Measurements from ENCODE around the gene TYMP.

The TYMP gene

DNA sequence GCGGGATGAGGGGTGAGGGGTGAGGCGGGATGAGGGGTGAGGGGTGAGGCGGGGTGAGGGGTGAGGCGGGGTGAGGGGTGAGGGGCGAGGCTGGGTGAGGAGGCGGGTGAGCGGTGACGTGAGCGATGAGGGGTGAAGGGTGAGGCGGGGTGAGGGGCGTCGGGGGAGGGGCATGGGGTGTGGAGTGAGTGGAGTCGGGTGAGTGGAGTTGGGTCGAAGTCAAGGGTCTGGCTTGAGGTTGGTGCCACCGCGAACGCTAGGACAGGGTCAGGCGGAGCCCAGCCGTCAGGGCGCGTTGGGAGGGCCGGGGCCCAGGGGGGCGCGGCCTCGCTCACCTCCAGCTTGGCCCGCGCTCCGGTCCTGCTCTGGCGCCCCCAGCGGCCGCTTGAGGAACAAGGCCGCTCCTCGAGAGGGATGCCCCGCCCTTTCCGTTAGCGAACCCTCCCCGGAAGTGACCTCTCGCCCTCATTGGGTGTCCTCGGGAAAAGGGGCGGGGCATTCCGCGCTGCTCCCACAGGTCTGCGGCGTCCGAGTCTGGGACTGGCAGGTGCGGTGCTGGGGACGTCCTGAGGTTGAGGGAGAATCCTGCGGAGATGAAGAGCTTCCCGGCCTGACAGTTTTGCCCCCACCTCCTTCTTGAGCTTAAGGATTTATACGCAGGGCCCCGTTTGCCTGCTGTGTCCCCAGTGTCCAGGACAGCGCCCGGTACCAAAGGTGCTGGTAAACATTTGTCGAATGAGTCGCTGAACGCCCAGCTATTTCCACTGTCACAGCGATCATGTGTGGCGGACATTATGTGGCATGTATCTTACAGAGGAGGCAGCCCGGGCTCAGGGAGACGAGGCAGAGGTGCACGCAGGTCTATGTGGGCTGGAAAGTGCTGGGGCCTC, 33.0 kb upstream of the TYMP start, which contains the start of gene SYCE3:
SYCE3 (minus strand) TSS at position 397 of the 890 bp plus-strand sequence. CDS start 6,514 bp downstream, outside the sequence.
- peak; percentile 81 for DNase-seq

DNA sequence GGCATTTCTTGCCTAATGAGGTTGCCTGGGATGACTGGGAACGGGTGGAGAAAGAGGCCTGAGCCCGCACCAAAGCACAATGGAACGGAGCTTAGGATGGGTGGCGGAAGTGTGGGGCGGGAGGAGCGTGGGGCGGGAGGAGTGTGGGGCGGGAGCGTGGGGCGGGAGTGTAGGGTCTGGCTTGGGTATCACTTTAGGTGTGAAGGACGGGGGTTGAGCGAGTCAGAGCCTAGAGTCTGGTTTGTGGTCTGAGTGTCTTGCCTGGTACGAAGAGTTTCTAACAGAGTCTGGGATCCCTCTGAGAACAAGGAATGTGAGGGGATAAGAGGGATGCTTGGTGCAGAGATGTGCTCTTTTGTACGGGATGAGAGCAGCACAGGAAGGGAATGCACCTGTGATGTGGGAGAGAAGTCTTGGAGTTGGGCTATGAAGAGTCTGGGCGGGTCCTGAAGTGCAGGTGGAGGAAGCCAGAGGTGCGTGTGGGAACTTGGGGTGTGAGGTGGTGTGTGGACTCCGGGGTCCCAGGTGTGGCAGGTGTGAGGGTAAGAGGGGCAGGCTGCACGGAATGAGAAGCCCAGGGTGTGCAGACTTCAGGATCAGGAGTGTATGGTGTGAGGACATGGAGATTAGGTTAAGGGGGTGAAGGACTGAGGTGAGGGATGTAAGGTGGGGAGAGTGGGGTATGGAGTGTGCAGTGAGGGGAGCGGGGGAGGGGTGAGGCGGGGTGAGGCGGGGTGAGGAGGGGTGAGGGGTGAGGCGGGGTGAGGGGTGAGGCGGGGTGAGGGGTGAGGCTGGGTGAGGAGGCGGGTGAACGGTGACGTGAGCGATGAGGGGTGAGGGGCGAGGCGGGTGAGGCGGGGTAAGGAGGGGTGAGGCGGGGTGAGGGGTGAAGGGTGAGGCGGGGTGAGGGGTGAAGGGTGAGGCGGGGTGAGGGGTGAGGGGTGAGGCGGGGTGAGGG, 31.9 kb upstream of the TYMP start:
- DNase-seq: no peak

DNA sequence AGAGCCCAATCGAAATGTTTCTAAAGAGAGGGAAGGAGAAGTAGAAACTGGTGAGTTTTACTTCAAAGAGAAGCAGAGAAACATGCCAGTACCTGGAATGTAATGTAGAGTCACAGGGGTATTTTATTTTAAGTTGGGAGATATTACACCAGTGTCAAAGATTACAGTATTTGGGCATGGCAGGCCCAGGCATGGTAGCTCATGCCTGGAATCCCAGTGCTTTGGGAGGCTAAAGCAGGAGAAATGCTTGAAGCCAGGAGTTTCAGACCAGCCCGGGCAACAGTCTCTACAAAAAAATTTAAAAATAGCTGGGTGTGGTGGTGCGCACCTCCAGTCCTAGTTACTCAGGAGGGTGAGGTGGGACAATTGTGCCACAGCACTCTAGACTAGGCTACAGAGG, 30.2 kb upstream of the TYMP start:
- DNase-seq: no peak

DNA sequence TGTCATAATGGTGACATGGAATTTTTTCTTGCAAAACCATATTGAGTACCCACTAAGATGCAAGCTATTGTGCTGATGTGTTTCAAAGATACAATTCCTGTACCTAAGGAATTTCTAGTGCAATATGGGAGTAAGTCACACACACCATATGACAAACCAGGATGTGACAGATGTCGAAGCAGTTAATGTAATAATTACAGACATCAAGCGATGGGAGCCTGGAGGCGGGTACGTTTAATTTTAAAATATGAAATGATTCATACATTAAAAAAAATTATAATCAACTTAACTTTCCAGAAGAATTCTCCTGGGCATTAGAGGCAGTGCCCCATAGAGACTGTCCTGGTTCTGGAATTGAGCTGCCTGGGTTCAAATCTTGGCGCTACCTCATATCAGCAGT, 26.9 kb upstream of the TYMP start:
- no peak for DNase-seq

DNA sequence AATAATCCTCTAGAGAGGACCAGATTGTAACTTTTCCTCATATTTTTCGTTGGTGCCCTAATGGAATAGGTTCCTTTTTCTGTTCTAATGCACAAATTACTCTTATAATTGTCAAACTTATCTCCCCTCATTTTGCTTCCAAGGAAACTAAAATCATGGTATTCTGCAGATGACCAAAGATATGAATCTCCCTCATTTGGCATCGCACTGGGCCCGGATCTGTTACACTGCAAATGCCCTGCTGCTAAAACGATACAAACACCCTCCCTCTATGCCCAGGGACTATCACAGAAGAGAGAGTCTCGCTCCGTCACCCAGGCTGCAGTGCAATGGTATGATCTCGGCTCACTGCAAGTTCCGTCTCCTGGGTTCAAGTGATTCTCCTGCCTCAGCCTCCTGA, 23.5 kb upstream of the TYMP start:
- DNase-seq: no peak

DNA sequence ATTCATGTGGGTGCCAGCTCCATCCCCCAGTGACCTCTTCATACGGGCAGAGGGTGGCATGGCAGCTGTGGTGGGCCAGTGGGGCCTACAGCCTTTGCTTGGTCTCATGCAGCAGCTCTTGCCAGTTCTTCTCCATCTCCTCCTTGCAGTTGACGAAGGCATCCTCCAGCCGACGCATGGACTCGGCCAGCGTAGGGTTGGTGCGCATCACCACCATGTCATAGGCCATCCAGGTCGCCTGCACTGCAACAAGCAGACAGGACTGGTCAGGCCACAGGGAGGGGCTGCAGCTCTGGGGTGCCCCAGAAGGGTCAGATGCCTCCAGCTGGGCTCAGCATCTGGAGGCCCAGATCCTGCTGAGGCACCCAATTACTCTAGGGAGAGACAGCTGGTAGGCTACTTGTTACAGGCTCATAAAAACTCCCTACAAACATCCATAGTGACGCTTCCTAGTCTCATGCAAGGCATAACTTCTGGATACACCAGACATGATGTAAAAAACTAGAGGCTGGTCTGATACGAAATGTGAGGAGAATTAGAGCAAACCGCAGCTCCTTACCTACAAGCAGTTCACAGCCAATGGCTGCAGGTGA, 21.4 kb upstream of the TYMP start:
- no peak for DNase-seq

DNA sequence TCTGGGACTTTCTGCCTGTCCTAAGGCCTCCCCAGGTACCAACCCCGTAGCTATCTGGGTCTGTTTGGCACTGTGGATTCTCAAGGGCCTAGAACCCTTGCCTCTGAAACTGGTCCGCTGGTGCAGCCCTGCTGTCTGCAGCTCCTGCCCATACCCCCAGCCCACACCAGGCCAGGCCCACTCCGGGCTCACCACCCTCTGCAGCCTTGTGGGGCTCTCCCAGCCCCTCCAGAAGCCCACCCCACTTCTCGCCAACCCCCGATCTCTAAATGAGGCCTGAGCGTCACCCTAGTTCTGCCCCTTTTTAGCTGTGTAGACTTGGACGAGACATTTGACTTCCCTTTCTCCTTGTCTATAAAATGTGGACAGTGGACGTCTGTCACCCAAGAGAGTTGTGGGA, 20.6 kb upstream of the TYMP start:
- DNase-seq: no peak

DNA sequence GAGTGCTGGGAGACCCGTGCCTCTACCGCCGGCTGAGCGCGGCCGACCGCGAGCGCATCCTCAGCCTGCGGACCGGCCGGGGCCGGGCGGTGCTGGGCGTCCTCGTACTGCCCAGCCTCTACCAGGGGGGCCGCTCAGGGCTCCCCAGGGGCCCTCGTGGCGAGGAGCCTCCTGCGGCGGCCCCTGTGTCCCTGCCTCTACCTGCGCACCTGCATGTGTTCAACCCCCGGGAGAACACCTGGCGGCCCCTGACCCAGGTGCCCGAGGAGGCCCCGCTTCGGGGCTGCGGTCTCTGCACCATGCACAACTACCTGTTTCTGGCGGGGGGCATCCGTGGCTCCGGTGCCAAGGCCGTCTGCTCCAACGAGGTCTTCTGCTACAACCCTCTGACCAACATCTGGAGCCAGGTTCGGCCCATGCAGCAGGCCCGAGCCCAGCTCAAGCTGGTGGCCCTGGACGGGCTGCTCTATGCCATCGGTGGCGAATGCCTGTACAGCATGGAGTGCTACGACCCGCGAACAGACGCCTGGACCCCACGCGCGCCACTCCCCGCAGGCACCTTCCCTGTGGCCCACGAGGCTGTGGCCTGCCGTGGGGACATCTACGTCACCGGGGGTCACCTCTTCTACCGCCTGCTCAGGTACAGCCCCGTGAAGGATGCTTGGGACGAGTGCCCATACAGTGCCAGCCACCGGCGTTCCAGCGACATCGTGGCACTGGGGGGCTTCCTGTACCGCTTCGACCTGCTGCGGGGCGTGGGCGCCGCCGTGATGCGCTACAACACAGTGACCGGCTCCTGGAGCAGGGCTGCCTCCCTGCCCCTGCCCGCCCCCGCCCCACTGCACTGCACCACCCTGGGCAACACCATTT, 19.3 kb upstream of the TYMP start:
- no peak for DNase-seq

DNA sequence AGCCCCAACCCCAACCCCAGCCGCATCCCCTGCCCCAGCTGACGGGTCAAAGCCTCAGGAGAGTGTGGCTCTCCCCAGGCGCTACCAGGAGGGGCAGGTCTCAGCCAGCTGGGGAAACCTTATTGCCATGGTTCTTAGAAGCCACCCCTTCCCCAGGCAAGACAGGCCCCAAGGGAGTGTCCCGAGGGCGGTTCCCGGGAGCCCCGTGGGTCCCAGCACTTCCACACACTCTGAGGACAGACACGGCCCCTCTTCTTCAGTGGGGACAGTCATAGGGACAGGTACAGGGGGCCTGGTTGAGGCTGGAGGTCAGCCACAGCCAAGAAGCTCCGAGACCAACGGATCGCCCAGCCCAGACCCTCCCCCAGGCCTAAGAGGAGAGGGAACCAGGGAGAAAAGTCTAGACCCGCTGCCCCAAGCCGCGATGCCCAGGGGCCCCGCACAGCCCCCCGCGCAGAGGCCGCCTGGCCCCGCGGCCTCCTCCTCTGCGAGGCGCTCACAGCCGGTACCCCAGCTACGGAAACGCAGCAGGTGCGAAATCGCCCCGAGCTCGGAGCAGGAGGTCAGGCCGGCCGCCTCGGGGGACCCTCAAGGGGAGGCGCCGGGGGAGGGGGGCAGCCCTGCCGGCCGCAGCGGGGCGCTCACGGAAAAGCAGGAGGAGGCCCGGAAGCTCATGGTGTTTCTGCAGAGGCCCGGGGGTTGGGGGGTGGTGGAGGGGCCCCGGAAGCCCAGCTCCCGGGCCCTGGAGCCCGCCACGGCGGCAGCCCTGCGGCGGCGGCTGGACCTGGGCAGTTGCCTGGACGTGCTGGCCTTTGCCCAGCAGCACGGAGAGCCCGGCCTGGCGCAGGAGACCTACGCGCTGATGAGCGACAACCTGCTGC, 18.5 kb upstream of the TYMP start:
- no peak for DNase-seq

DNA sequence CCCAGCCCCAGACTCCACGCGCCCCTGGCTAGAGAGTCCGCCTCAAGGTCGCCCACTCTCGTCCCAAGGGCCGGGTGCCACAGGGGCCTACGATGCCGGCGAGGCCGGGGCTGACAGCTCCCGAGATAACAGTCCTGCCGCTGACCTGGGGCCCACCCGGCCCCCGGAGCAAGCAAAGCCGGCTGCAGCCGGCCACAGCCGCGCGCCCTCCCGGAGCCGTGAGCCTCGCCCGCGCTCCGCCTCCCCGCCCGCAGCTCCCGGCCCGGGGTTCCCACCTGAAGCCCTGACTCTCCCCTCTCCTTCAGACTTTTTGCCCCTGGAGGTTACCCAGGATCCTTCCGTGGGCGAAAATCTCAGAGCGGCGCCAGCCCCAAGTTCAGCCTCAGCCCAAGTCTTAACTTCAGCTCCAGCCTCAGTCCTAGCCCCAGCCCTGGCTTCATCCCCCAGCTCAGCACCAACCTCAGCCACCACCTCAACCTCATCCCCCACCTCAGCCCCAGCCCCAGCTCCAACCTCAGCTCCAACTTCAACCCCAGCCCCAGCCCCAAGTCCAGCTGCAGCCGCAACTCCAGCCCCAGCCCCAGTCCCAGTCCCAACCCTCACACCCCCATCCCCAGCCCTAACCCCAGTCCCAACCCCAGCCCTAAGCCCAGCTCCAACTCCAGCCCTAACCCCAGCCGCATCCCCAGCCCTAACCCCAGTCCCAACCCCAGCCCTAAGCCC, 17.6 kb upstream of the TYMP start:
- DNase-seq: no peak

DNA sequence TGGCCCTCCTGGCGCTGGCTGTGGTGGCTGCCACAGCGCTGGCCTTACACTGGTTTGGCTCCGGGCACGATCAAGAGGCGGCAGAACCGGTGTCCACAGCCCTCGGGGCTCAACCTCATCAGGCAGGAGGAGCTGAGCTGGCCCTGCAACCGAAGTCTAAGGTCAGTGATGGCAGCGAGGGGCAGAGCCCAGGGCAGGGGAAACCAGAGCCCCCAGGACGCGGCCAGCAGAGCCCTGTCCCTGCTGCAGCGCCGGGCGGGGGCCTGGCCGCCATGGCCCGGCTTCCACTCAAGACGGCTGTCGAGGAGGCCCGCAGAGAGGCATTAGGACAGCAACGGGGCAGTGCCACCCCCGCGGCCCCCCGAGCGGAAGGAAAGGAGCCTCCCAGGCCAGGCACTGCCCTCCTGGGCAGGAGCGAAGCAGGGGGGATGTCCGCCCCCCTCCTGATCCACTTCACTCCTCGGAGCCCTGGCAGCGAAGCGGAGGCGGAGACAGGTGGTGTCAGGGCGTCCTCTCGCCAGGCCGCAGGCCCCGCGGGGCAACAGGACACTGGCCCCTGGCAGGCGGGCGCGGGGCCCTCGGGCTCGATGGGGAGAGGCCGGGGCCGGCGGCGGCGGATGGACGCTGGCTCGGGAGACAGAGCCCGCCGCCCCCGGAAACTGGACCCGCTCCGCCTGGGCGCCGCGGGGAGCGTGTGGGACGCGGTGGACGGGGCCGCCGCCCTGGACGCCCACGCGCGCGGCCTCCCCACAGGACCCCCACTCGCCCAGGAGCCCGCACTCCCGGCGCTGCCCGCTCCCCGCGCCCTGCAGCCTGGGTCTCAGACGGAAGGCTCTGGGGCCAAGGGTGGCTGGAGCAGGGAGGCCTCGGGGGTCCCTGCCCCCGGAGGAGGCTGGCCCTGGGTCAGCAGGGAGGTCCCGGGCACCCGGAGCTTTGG, 16.8 kb upstream of the TYMP start:
- no peak for DNase-seq

DNA sequence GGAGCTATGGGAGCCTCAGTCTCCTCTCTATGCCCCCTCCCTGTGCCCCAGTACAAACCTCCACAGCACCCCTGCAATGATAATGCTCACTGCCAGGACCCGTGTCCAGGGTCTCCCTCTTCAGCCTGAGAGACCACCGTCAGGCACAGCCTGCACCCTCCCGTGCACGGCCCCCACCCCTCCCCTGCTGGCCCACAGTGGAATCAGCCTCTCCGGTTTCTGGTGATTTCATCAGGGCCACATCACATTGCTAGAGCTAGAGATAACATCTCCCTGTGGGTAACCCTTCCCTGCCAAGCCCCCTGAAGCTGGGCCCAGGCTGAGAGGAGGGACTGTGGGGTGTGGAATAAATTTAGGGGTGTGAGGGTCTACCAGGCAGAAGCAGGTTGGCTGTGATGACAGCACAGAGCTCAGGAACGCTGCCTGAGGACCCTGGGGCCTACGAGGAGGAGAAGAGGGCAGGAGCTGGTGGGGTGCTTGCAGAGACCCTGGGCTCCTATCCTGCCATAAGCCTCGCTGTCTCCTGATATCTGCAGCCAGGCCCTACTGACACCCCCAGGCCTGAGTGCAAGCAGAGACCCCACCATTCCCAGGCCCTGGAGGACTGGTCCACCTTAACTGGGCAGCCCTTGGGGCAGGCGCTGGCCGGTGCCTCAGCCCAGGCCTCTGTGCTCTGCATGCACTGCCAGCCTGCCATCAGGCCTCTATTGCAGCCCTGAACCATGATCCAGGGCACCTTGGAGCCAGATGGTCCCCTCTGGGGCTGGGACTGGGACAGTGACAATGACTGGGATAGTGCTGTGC, 15.9 kb upstream of the TYMP start, which contains the start of gene KLHDC7B:
KLHDC7B (plus strand) TSS at position 378 of the 804 bp plus-strand sequence; CDS start at position 723, 345 bp downstream.
- DNase-seq: no peak

DNA sequence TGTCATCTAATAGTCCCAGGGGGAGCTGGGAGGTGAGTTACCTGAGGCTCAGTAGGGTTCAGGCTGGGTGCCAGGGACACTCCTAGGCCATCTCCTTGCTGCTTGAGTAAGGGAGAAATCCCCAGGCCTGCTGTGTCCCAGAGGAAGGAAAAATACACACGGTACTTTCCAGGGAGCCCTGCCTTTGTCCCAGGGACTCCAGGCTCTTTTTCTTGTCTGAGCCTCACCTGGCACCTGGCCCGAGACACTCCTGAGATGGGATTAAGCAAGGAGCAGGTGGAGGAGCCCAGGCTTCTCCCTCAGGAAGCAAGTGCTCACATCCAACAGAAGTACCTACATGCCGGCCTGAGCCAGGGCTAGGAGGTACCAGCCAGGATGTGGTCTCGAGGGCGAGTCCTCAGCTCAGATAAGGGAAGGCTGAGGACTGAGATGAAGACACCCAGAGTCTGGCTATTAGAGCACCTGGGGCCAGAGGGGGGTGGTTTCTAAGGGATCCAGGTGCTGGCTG, 15.0 kb upstream of the TYMP start:
- no peak for DNase-seq

DNA sequence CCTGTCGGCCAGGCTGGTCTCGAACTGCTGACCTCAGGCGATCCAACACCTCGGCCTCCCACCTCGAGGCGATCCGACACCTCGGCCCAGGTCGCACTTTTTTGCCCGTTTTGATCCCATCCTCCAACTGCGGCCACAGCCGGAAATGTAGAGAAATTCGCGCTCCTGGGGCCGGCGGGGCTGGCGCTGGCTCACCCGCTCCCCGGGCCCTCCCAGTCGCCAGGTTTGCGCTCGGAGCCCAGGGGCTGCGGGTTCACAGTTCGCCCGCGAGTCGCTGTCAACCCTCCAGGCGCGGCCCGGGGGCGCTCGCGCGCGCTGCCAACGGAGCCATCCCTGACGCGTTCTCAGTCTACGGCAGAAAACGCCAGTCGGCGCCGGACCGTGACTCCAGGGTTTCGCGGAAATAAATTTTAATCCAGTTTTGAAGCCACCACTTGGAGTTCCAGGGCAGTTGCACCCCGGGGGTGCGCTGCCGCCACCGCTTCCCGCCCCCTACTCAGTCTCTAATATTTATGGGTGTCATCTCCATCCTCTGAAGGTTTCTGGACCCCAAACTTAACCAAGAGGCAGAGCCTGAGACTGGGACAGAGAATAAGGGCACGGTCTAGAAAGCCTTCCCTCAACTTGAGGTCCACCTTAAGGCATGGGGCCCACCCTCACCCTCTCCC, 14.4 kb upstream of the TYMP start:
- DNase-seq: peak; percentile 37

DNA sequence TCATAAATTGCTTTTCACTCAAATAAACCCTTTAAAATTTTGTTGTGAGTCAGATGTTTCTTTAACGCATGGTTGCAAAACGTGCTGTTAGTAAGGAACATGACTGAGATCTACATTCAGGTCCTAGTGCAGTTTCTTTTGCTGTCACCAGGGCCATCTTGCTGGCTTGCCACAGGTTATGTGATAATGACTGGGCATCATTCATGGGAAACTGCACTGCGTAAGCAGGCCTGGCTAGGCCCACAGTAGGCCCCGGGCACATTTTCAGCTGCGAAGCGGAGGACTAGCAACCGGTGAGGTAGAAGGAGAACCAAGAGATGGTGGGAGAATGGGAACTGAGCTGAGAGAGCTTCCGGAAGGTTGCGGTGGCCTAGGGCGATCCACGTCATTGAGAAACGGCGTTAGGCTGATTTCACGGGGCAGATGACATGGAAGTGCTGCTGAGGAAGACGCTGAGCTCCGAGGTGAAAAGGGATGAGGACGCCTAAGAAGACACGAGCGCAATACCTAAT, 12.7 kb upstream of the TYMP start:
- no peak for DNase-seq

DNA sequence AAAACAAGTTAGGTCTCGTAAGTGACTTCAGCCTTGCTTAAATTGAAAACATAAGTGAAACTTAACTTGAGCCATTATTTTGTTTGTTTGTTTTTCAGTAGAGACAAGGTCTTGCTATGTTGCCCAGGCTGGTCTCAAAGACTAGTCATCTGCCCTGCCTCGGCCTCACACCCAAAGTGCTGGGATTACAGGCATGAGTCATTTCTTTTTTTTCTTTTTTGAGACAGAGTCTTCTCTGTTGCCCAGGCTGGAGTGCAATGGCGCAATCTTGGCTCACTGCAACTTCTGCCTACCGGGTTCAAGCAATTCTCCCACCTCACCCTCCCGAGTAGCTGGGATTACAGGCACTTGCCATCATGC, 11.8 kb upstream of the TYMP start:
- DNase-seq: peak; percentile 92

DNA sequence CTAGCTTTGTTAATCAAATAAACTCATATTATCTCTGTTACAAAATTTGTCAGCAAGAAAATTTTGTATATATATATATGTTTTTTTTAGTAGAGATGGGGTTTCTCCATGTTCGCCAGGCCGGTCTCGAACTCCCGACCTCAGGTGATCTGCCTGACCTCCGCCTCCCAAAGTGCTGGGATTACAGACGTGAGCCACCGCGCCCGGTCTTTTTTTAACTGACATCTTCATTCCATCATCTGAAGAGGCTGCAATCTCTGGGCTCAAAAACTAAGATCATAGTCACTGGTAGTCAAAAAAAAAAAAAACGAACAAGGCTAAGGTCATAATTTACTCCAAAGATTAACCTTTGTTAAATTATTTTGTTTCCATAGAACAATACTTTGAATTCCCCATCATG, 10.6 kb upstream of the TYMP start:
- no peak for DNase-seq
